Subcutaneous adipose tissue (tissue), 4 donors: ENCODE measurements around the gene ST14. TPM values are rescaled to one million over a fixed set of nuclear protein-coding genes. Genes with fewer than 3 reads are reported as not detected.

Experiments
- total RNA-seq, 4 donors: library from RNA; depleted of rRNA; stranded (reverse); fragments of >200 nt; gene quantifications; one replicate each; pipeline ENCODE4 v1.1.0, GENCODE V29; 2016
- TF ChIP-seq, protein P1 (sequence below): fragments of 450-650 bp; IDR thresholded peaks from one replicate; pipeline ENCODE4 v1.5.1; 2016; ENCODE audit warnings: low read depth, mild to moderate bottlenecking, control low read depth, antibody characterized with exemption, moderate library complexity

Gene ST14
- total RNA-seq, 4 donors from 2014 or later, result 2.8 to 113 (median 8.1) TPM

DNA sequence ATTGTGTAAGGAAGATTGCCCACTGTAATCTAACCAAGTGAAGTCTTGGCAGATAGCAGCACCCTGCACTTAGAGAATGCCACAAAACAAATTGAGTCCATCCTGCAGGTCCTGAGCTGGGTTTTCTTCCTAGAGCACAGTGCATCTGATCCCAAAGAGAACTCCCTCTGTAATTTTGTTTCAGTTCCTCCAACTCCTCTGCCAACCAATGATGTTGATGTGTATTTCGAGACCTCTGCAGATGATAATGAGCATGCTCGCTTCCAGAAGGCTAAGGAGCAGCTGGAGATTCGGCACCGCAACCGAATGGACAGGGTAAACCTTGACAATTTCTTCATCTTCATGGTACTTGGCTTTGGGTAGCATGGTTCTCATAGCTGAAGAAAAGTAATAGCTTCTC lies 33.1 kb upstream of the ST14 start:
- TF ChIP-seq, protein P1, sequence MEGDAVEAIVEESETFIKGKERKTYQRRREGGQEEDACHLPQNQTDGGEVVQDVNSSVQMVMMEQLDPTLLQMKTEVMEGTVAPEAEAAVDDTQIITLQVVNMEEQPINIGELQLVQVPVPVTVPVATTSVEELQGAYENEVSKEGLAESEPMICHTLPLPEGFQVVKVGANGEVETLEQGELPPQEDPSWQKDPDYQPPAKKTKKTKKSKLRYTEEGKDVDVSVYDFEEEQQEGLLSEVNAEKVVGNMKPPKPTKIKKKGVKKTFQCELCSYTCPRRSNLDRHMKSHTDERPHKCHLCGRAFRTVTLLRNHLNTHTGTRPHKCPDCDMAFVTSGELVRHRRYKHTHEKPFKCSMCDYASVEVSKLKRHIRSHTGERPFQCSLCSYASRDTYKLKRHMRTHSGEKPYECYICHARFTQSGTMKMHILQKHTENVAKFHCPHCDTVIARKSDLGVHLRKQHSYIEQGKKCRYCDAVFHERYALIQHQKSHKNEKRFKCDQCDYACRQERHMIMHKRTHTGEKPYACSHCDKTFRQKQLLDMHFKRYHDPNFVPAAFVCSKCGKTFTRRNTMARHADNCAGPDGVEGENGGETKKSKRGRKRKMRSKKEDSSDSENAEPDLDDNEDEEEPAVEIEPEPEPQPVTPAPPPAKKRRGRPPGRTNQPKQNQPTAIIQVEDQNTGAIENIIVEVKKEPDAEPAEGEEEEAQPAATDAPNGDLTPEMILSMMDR, result no peak

DNA sequence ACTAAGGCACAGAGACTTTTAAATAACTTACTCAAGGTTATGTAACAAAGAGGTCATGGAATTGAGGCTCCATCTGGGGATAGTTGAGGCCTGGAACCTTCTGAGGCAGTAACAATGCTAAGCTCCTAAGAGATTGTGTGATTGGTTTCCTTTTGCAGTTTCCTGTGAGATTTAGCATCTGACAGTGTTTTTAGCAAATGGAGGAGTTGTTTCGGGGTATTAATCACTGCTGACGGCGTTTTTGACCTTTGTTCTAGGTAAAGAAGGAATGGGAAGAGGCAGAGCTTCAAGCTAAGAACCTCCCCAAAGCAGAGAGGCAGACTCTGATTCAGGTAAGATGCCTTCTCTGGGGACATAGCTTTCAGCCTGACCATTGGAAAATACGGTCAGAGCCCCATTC lies 32.1 kb upstream of the ST14 start:
- TF ChIP-seq, protein P1, result no peak

DNA sequence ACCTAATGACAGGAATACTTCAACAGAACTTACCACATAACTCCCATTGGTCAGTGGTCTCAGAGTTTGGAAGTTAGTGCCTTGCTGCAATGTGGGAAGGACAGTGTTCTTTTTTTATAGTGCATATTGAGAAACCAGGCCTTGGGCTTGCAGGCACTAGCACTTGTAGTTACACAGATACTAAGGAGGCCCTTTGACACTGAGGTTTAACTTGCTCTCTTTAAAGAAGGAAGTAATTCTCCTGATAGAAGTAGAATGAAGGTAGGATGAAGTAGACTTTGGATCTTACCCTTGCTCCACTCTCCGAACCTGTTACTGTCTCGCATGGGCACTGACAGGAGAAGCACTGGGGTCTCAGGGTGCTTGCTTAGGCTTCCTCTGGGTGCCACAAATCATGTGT lies 31.0 kb upstream of the ST14 start:
- TF ChIP-seq, protein P1, result no peak

DNA sequence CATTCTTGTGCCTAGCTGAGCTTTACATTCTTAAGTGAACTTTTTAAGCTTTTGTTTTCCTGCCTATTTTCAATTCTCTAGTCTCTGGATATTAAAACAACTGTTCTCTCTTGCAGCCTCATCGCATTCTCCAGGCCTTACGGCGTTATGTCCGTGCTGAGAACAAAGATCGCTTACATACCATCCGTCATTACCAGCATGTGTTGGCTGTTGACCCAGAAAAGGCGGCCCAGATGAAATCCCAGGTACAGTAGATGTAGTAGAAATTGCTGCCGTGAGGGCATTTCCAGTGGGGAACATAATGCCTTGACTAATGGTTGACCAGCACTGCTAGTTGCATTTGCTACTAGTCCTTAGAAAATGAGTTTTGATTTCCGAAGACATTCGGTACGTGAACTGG lies 29.7 kb upstream of the ST14 start:
- TF ChIP-seq, protein P1, result no peak

DNA sequence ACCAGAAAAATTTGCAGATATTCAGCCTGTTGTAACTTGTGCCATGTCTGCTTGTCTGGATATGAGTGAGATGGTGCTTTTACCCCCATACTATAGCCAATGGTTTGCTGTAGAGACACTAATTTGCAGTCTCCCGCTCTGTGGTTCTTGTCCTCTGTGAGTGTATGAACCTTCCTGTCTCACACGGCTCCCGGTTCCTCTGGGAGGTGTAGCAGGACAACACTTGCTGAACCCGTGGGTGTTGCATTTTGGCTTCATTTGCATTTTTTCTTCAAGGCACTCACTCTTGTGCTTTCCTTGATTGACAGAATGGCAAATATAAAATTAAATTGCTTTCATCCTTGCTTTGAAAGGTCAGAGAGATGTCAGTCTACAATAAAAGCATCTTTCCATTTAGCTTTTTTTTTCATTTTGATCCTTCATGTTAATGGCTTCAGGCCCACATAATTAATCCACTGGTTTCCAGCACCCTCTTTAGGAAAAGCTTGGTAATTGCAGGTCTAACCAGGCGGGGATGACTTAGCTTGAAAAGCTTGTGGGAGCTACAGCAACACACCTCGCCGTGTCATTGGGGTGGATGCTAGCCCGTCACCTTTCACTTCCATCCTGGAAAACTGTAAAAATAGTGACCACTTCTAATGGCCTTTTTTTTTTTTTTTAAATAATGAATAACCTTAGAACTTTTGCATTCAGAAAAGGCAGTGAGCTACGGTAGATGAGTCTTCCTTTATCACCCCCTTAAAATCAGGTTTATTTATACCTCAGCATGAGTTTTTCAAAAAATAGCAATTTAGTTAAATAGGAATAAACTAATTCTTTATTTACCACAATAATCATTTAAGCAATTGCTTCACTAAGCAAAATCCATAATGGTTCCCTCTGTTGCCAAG lies 27.4 kb upstream of the ST14 start:
- TF ChIP-seq, protein P1, result no peak

DNA sequence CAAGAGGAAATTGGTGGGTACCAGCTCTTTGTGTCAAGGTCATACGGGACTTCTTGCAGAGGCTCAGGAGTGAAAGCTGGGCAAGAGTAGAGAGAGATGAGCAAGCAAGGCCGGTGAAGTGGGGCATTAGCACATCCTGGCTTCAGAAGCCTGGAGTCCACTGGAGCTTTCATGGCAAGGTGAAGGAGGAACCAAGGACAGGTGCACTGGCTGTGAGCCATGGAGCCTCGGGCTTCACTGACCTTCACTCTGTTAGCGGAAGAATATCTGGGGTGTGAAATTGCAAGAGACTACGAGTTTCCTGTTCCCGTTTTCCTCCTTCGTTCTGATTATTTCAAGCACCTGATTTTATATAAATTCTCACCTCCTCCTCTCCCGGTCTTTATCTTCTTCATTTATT lies 25.9 kb upstream of the ST14 start:
- TF ChIP-seq, protein P1, result no peak

DNA sequence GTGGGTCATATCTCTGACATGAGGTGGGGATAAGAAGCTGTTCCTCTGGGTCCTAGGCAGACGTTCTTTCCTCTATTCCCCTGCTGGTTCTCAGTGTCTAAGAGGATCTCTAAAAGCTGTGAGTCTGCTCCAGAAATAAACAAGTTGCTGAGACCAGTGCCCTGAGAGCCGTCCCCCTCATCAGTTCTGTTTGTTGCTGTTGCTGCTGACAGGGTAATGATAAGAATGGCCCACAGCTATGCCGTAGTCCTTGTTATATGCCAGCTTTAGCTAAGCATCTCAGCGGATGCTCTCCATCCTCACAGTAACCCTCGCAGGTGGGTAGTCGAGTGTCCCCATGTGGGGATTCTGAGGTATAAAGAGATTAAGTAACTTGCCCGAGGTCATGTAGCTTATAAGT lies 23.5 kb upstream of the ST14 start:
- TF ChIP-seq, protein P1, result no peak
